Measurements from ENCODE around the gene ZBTB21.

The ZBTB21 gene

DNA sequence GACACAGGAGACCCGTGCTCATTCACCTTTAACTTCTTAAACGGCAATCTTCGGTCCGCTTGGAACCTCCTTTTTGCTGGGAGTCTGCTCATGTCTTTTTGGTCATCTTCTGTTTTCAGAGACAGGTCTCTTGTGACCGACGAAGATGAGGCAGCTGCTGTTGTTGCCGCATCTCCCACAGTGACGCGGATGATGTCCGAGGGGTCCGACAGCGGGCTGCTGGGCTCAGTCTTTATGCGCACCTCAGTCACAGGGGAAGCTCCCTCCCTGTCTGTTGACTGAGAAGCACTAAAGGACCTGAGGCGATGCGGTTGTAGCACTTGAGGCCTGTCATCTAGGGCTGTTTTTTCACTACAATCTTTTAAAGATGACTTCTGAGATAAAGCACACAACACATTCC is 17.6 kb downstream of the ZBTB21 start:
- DNase-seq (ENCODE audit: low read depth in 2 of 2) = no peak

DNA sequence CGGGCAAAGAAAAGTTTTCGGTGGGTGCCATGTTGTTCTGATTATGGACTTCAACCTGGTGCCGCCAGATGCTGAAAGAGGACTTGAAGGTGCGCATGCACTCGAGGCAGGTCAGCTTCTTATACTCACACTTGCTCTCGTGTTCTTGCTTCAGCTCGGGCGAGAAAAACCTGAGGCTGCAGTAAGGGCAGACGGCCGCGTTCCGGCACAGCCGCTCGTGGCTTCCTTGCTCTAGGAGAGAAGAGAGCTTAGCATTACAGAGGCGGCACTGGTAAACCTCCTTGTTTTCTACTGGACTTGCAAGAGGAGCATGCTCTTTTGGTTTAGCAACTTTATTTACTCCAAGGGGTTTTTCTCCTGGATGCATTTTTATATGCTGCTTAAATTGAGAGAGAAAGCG is 18.5 kb downstream of the ZBTB21 start:
- DNase-seq (ENCODE audit: low read depth in 2 of 2) = no peak

DNA sequence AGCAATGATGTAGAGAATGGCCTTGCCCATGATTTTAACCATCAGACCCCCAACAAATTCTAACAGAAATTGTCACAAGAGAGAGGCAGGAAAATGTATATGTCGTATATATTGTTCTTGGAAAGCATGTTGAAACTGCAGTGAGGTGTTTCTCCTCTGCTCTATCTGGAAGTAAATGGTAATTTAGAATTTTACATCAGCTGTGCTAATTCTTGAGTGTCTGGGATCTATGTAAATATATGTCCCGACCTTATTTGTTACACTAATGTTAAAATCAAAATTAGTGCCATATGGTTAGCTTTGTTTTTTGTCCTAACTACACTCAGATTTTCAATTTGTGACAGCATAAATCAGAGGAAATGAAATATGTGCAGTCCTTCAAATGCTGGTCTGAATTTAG is 20.5 kb downstream of the ZBTB21 start:
- no peak for DNase-seq (ENCODE audit: low read depth in 2 of 2)

DNA sequence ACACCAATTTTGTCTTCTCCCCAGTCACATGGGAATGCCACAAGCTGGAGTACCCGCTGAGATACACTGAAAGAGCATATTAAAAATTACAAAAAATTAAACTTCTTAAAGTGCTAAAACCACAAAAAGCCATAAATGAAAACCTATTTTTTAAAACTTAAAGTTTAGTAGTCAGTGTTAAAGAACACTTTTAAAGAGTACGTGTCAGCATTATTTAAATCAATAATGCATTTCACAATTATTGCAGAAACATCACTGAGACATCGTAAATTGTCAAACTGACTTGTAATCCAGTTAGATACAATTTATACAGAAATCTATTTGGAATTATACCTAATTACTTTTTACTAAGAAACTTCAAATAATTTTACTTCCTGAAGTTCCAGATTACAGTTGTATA is 22.9 kb downstream of the ZBTB21 start:
- no peak for DNase-seq (ENCODE audit: low read depth in 2 of 2)

DNA sequence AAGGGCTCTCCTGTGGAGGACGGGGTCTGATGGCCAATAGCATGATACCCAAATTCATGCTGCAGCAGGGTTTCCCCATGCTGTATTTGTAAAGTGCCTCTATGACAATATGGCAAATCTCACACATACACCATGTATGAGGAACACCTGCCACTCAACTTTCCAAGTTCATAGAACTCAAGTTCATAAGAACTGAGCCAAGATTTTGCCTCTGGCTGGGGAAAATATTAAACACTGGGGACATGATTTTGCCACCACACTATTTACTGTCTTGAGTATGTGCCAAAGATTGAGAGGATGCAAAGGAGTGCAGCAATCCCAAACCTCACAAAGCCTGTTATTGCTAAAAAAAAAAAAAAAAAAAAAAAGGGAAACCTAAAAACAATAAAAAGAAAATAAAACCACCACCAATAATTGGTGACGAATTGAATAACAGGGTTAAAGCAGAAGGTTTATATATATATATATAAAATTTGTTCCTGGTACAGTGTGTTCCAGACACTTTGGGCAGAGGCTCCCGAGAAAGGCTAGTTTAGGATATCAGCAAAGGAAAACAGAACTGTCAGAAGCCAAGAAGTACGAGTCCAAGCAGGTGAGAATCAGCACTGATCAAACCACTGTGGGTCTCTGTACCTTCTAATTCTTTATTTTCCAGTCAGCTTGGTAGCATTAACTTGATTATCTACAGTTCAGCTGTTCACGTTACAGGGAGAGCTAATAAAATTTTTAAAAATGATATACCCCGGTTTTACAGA is 24.3 kb downstream of the ZBTB21 start:
- DNase-seq (ENCODE audit: low read depth in 2 of 2) = no peak

DNA sequence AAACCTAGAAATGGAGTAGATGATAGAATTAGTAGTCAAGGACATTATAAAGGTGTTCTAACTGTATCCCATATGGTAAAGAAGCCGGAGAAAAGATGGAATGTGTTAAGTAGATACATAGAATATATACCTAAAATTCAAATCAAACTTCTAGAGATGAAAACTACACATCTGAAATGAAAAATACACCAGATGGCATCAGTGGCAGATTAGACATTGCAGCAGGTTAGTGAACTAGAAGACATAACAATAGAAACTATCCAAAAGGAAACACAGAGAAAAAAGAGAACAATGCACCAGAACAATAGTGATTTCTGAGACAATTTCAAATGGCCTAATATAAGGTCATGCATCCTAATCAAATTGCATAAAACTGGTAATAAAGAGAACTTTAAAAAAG is 26.9 kb downstream of the ZBTB21 start:
- no peak for DNase-seq (ENCODE audit: low read depth in 2 of 2)

DNA sequence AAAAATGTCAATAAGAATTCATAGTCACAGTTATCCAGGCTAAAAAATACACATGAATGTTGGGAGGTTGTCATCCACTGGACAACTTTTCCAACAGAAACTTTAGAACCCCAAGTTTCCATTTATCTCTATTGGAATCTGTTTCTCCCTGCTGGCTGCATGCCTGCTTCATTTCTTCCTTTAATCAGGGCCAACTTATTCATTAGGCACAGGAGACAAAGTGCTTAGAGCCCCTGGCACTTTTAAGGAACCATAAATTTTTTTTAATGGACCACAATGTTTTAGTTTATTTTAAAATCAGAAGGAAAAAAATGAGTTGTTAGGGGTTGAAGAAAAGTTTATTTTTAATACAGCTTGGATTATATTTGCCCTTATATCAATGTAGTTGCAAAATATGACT is 29.6 kb downstream of the ZBTB21 start:
- no peak for DNase-seq (ENCODE audit: low read depth in 2 of 2)

DNA sequence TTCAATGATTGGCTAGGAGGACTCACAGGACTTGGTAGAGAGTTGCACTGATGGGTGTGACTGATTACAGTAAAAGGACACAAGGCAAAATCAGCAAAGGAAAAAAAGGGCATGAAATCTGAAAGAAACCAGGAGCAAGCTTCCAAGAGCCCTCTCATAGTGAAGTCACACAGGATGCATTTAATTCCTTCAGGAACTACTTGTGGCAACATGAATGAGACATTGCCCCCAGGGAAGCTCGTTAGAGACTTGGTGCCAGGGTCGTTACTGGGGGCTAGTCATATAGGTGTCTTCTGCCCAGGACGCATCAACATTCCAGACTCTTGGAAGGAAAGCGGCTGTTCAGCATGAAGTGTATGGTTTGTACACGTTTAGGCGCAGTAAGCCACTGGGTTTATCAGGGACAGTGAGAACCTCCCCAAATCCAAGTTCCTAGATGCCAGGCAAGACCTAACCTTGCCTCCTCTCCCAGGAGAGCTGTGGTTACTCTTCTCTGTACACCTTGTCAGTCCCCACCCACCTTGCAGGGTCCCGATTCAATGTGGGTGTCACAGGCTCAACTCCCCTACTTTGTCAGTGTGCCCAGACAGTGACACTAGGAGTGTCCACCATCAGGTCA is 30.3 kb downstream of the ZBTB21 start:
- no peak for DNase-seq (ENCODE audit: low read depth in 2 of 2)

DNA sequence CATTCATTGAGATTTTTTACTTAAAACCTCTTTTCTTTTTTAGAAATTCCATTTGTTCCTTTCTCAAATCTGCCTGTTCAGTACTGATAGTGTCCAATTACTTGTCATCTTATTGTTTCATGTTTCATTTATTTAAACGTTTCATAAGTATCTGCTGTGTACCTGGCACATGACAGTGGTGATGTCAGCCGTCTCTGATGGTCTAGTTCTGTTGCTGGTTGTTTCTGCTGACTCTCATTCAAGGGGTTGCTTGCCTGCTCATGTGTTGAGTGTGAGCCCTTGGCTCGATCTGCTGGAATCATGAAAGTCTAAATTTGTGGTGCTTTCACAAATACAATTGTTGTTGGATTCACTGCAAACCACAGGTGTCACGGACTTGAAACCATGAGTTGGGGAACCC is 30.8 kb downstream of the ZBTB21 start:
- no peak for DNase-seq (ENCODE audit: low read depth in 2 of 2)

DNA sequence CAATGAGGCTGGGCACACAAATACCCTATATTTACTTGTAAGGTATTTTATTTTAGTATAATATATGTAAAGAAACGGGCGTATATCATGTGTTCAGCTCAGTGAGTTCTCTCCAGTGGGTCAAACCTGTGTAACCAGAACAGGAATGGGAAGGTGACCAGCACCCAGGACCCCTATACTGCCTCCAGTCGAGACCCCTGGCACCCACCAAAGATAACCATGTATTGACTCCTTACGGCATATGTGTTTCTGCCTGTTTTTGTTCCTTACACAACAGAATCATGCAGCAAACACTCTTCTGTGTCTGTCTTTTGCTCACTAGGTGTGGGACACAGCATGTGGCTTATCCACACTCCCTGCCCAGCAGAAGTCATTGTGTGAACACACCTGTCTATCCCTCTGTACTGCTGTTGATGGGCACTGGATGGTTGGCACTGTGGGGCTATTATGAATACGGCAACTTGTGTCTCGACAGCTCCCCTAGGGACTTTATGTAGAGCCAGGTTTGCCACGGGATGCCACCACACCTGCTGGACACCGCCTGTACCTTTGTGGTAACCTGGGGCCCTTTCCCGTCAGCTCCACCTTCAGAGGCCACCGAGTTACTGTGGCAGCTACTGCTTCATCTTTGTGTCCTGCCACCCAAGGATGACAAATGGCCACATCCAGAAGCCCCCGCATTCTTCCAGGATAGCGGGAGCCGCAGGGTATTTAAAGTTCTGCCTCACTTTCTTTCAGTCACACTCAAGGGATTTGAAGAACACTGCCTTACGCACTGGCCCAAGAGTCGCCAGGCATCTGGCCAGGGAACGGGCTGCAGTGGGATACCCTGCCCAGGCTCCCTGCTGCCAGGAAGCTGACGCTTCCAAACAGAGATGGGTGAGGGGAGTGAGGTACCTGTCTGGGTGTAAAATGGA is 32.9 kb downstream of the ZBTB21 start:
- DNase-seq (ENCODE audit: low read depth in 2 of 2) = no peak

DNA sequence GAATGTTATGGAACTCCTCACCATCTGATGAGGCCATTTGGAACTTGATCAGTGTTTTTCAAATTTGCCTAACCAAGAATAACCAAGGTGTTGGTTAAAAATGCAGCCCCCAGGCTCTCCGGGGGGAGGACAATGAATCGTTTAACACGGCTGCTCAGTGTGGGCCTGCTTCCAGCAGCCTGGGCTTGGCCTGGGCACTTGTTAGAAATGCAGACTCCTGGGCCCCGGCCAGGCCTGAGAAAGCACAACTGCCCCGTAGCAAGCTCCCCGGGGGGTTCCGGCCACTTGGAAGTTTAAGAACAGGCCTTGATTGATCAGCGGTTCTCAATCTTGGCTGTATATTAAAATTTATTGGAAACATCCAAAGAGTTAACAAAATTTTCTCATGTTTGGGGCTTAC is 33.5 kb downstream of the ZBTB21 start:
- no peak for DNase-seq (ENCODE audit: low read depth in 2 of 2)

DNA sequence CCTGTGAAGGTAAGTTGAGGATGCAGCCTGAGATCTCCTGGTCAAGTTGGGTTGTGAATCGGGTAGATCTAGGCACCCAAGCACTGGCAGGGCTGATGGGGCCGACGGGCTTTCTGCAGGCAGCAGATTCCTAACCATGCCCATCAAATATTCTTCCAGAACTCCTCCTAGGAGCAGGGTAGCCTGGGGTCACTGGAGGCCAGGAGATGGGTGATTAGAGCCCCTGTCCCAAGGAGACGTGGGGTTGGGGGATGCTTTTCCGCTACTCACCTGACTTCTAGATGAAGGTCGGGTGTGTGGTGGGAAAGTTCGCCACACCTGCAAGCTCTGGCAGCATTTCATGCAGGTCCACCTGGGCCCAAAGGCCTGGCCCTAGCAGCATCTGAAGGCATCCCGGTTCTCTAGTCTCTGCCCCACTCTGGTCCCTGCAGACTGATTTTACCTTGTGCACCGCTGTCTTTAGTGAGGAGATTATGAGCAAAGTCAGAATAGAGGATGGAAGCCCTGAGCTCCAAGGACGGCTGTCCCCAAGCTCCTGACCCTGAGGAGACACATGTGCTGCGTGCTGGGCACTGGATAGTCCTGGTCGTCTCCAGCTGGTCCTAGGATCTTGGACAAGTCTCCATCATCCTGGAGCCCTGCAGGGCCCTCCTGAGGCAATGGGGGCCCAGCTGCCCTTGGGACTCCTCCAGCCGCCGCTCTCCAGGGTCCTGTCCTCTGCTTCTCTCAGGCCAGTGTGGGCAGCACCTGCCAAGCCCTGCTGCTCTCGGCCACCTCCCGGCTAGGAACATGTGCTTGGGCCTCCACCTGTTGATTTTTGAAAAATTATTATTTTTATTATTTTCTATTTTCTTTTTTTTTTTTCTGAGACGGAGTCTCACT is 34.5 kb downstream of the ZBTB21 start:
- DNase-seq (ENCODE audit: low read depth in 2 of 2) = no peak

DNA sequence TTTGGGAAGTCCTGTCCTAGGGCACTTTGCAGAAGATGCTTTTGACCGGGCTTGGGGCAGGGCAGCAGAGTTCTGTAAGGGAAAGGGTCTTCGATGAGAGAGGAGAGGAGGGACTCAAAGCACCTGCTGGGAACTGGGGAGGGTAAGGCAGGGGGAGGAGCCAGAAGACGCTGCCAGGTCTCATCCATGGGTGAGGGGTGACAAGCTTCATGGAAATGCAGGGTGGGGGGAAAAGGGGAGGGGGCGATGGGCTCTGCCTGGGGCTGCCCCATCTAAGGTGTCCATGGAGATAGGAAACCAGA is 35.5 kb downstream of the ZBTB21 start:
- DNase-seq (ENCODE audit: low read depth in 2 of 2) = no peak

DNA sequence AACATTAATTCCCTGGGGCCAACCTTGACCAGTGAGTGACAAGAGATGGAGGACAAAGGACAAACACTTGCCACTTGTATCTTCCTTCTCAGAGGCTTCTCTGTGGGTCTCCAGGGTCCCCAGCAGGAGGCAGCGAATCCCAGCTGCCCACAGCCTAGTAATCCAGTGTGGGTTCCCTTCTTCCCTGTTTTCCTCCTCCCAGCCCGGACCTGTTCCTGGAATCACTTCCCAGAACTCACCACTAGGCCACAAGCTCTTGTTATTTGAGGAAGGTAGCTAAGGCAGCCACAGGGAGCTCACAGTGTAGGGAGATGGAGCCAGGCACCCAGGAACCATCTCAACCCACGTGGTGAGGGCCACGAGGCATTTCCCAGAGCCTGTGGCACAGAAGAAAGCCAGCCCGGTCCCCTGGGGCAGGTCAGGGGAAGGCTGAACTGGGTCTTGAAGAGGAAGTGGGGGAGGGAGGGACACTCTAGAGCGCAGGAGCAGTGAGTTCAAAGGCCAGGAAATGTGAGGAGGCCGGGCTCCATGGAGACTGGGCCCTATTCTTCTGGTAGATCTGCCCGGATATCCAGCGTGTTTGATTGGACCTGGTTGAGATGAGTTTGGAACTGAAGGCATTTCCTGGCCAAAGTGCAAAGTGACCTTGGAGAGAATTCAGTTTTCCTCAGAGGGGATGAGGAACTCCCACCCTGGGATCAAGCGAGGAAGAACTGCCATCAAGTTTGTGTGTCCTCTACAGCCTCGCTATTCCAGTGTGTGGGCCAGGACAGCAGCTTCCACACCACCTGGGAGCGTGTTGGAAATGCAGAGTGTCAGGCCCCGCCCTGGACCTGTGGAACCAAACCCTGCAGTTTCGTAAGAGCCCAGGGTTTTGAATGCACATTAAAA is 36.1 kb downstream of the ZBTB21 start:
- no peak for DNase-seq (ENCODE audit: low read depth in 2 of 2)

DNA sequence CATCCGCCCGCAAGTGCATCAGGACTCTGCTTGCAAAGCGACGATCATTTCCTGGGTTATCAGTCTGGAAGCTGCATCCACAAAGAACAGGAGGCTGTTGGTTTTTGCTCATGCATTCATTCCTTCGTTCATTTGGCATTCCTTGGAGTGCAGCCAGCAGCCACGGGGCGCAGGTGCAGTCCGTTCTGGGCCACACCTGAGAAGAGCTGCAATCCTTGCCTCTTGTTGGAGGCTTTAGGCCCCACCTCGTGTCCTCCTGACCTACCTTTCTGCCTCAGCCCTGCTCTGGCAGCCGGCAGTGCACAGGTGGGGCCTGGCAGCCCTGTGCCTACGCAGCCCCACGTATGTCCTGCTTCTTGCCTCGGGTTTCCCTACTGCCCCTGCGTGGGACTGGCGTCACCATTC is 36.7 kb downstream of the ZBTB21 start:
- no peak for DNase-seq (ENCODE audit: low read depth in 2 of 2)

DNA sequence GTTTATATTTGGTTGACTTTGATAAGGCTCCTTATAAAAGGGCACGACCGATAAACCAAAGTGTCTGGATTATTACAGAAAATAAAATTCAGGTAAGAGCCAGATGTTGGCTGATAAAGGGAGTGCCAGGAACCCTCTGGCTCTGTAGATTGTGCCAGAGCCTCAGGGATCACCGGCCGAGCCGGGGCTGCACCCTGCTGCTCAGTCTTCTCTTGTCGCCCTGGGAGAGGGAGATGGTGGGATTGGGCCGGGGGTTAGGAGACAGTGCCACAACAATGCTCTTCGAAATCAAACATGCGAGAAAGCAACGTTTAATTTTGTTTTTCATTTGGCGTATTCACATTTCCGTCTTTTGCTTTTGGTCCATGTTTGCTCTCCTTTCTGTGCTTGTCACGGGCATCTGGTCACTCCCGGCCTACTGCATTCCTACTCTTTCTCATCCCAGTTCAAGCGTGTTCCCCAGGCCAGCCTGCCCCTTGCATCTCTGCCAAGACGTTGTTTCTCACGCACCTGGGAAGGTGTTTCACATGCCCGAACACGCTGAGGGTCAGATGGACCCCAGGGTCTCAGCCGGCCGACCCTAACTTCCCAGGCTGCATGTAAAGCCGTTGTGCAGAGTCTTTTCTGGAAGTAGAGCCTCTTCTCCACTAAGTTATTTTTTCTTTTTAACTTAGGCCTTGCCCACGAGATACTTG is 37.5 kb downstream of the ZBTB21 start:
- DNase-seq (ENCODE audit: low read depth in 2 of 2) = no peak

DNA sequence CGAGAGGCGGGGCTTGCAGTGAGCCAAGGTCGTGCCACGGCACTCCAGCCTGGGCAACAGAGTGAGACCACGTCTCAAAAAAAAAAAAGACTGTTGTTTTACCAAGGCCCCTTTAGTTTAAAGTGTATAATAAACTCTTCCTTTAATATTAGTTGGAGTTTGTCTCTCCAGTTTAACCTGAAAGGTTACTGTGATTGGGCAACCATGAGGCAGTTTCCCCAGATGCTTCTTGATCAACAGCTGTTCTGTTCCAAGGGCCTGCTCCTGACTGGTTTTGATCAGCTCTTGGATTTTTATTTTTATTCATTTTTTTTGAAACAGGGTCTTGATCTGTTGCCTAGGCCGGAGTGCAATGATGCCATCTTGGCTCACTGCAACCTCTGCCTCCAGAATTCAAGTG is 38.3 kb downstream of the ZBTB21 start:
- no peak for DNase-seq (ENCODE audit: low read depth in 2 of 2)

DNA sequence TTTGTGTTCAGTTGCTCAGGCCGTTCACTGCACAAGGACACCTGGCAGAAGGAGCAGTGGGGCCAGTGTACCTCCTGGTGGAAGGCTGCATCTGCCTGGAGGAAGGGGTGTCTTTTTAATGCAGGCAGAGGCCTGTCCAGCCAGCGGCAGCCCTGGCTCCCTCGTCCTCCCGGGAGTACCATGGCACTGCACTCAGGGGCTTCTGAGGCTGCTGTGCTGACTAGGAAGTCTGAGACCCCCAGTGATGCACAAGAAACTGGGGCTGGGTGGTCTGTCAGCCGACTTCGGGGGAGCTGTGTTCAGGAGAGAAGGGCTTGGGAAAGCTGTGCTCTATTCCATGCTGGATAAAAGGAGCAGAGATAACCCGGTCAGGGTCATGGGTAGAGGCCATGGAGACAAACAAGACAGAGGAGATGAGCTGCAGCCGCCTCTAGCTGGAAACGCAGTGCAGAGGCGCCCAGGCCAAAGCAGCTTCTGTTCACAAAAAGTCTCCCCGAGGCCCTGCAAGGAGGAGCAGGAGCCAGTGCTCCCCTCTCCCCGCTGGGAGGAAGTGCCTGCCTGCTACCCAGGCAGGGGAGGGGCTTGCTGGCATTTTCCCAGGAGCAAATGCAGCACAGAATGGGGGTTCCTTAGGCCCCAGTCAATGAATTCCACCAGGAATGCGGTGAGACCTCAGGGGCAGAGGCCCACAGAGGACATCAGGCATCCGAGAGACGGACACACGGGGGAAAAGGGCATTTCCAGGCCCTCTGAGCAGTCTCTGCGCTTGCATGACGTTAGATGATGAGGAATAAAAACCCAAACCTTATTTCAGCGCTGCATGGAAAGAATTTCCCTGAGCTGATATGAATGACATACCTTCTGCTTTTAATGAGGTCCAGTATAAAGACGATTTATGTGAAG is 39.2 kb downstream of the ZBTB21 start:
- DNase-seq (ENCODE audit: low read depth in 2 of 2) = no peak

DNA sequence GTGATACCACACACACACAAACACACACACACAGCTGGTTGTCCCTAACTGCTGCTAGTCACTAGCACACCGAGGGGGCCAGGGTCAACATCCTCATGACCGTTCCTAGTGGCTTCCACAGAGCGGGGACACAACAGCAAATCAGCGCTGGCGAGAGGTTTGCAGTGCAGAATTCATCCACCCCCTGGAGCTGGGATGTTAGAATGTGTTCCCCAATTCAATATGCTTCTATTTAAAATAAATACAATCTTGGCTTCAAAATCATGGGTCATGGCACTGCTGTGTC is 40.1 kb downstream of the ZBTB21 start:
- DNase-seq (ENCODE audit: low read depth in 2 of 2) = no peak

DNA sequence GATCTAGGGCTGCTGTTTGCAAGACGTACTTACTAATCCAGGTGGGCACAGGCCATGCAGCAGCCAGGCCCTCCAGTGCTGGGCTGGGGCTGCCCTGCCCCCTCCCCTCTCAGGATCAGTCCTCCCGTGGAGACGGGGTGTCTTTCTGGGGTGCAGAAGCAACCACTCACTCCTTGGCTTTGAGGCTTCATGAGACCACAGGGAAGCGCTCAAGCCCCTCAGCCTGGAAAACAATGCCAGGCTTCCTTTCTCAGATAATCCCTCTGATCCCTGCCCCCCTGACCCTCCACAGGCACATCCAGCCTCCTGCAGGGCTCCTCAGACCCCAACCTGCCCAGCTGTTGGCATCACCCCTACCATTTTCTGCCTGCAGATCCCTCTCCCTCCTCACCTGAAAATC is 42.5 kb downstream of the ZBTB21 start:
- DNase-seq (ENCODE audit: low read depth in 2 of 2) = no peak

Measured in activated CD8-positive, alpha-beta memory T cell treated with anti-CD3 and anti-CD28 coated beads for 4 hours (primary cell).